HL-60/S4 treated with phorbol 12-myristate 13-acetate at 8.2 ng/mL for 4 days and 3 days (cell line): ENCODE measurements around the gene HES4.

Source experiments
- in situ Hi-C: fragments of 300-500 bp; cut with MboI; formaldehyde crosslinking; loops from 2 replicates; pipeline ENCODE4 v1.15.0; 2022; ENCODE audit warnings: low sequenced_read_pairs

Gene HES4, protein sequence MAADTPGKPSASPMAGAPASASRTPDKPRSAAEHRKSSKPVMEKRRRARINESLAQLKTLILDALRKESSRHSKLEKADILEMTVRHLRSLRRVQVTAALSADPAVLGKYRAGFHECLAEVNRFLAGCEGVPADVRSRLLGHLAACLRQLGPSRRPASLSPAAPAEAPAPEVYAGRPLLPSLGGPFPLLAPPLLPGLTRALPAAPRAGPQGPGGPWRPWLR

DNA sequence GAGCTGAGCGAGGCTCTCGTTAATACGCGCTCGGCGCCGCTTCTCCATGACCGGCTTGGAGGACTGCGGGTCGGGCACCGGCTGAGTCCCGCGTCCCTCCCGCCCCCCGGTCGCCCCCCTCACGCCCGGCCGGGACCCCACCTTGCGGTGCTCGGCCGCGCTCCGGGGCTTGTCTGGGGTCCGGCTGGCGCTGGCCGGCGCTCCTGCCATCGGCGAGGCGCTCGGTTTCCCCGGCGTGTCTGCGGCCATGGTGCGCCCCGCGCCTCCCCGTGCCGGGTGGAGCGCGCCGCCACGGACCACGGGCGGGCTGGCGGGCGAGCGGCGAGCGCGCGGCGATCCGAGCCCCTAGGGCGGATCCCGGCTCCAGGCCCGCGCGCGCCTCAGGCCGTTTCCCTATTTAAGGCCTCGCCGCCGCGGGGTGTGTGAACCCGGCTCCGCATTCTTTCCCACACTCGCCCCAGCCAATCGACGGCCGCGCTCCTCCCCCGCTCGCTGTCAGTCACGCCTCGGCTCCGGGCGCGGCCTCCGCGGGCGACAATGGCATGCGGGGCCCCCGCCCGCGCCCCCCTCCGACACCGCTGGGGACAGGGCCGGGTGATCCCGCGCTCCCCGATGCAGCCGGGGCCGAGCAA lies at the start of gene HES4:
Gene HES4, minus strand, starts transcription at position 373 of the 632 bp plus-strand sequence. Its CDS starts 124 bp downstream, at position 249.
- in situ Hi-C loops: no loop called here

DNA sequence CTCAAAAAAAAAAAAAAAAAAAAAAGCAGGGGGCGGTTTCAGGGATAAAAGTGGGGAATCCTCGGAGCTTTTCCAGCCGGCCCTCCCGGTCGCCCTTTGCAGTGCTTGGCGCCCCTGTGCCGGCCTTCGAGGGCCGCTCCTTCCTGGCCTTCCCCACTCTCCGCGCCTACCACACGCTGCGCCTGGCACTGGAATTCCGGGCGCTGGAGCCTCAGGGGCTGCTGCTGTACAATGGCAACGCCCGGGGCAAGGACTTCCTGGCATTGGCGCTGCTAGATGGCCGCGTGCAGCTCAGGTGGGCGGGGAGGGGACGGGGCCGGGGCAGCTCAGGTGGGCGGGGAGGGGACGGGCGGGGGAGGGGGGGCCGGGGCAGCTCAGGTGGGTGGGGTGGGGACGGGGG lies 48.9 kb upstream of the HES4 start:
- in situ Hi-C loops: no loop called here

DNA sequence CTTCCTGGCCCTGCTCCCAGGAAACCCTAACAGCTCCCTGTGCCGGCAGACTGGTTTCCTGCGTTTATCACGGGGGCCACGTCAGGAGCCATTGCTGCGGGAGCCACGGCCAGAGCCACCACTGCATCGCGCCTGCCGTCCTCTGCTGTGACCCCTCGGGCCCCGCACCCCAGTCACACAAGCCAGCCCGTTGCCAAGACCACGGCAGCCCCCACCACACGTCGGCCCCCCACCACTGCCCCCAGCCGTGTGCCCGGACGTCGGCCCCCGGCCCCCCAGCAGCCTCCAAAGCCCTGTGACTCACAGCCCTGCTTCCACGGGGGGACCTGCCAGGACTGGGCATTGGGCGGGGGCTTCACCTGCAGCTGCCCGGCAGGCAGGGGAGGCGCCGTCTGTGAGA lies 48.1 kb upstream of the HES4 start:
- in situ Hi-C loops: no loop called here

DNA sequence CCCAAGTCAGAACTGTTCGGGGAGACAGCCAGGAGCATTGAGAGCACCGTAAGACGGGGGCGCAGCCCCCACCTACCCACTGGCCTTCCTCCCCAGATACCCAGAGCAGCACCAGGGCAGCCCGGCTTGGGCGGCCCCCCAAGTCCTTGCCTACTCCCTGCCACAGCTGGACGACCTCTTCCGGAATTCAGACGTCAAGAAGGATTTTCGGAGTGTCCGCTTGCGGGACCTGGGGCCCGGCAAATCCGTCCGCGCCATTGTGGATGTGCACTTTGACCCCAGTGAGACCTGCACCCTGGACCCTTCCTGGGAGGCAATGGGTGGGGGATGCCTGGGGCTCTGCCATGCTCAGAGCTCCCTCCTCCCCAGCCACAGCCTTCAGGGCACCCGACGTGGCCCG lies 47.5 kb upstream of the HES4 start:
- in situ Hi-C loops: no loop called here

DNA sequence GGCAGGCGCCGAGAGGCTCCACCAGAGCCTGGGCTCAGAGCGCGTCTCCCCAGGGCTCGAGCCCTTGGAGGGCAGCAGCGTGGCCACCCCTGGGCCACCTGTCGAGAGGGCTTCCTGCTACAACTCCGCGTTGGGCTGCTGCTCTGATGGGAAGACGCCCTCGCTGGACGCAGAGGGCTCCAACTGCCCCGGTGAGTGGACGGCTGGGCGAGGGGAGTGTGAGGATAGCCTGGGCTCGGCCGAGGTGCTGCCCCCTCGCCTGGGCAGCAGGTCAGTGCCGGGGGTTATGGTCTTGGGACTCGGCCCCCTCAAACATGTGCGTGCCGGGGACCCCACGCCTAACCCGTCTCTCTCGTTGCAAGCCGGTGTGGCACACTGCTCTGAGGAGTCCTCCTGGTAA lies 46.9 kb upstream of the HES4 start:
- in situ Hi-C loops: no loop called here

DNA sequence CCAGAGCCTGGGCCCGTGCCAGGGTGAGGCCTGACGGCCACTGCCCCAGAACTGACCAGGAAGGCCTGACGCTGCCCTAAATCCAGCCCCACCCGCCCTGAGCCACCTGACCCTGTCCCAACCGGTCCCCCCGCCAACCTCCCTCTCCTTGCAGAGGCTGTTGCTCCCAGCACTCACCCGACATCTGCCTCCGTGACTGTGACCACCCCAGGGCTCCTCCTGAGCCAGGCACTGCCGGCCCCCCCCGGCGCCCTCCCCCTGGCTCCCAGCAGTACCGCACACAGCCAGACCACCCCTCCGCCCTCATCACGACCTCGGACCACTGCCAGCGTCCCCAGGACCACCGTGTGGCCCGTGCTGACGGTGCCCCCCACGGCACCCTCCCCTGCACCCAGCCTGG lies 46.3 kb upstream of the HES4 start:
- in situ Hi-C loops: no loop called here

DNA sequence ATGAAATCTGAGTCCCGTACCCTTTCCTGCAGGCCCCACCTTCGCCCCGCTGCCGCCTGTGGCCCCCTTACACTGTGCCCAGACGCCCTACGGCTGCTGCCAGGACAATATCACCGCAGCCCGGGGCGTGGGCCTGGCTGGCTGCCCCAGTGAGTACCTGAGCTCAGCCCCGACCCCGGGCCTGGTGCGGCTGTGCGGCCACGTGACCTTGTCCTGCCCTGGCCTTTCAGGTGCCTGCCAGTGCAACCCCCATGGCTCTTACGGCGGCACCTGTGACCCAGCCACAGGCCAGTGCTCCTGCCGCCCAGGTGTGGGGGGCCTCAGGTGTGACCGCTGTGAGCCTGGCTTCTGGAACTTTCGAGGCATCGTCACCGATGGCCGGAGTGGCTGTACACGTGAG lies 45.2 kb upstream of the HES4 start:
- in situ Hi-C loops: no loop called here

DNA sequence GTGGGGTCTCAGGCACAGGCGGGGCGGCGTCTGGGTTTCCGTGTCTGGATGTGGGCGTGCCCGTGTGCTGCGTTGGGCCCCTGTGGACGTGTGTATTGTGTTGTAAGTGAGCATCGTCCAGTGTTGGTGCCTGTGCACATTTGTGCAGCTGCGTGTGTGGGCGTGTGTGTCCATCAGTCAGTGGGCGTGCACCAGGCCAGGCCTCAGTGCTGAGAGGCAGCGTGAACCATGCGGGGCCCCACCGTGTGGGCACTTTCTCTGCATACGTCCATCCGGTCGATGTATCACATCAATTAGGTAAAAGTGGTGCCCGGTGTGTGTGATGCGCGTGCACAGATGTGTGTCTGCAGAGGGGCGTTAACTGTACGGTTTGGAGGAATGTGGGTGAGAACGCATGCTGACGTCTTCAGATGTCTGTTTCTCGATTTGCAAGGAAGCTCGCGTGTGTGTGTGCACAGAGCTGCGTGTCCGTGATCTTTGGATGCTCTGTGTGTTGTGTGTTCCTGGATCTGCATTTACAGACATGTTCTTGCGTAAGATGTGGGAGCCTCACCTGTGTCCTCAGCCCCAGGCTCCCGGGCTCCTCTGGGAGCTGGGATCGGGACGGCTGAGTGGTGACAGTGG lies 44.7 kb upstream of the HES4 start:
- in situ Hi-C loops: no loop called here

DNA sequence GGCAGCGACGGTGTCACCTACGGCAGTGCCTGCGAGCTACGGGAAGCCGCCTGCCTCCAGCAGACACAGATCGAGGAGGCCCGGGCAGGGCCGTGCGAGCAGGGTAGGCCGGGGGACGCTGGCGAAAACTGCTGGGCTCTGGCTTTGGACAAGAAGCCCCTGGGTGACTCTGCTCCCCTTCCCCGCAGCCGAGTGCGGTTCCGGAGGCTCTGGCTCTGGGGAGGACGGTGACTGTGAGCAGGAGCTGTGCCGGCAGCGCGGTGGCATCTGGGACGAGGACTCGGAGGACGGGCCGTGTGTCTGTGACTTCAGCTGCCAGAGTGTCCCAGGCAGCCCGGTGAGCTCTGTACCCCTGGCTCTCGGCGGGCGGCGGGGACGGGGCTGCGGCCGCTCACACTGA lies 44.0 kb upstream of the HES4 start:
- in situ Hi-C loops: no loop called here

DNA sequence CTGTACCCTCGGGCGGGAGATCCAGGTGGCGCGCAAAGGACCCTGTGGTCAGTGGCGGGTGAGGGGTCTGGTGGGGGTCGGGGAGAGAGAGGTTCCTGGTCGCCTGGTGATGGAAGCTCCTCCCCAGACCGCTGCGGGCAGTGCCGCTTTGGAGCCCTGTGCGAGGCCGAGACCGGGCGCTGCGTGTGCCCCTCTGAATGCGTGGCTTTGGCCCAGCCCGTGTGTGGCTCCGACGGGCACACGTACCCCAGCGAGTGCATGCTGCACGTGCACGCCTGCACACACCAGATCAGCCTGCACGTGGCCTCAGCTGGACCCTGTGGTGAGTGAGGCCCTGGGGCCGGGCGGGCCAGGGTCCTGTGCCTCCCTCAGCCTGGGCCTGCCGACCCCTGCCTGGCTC lies 43.5 kb upstream of the HES4 start:
- in situ Hi-C loops: no loop called here

DNA sequence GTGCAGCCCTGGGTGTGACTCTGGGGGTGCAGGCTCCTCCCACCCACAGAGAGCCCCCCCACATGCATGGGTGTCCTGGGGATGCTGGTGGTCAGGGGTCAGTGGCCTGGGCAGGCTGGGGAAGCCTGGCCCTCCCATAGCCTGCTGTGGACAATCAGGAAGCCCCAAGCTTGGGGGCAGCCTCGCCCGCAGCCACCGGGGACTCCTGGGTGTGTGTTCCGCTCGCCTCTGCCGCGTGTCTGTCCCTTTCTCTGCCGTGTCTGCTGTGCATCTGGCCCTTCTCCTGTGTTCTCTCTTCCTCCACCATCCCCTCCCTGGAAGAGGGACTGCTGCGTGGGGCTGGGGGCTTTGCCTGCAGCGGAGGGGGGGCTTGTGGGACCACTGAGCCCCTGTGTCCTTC lies 42.9 kb upstream of the HES4 start:
- in situ Hi-C loops: no loop called here

DNA sequence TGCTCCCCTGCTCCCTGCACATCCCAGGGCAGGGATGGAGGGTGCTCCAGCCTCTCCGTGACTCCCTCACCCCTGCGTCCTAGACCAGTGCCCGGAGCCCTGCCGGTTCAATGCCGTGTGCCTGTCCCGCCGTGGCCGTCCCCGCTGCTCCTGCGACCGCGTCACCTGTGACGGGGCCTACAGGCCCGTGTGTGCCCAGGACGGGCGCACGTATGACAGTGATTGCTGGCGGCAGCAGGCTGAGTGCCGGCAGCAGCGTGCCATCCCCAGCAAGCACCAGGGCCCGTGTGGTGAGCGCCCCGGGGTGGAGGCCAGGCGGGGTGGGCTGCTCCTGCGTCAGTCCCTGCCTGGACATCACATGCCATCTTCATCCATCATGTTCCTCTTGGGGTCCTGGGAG lies 42.0 kb upstream of the HES4 start:
- in situ Hi-C loops: no loop called here

DNA sequence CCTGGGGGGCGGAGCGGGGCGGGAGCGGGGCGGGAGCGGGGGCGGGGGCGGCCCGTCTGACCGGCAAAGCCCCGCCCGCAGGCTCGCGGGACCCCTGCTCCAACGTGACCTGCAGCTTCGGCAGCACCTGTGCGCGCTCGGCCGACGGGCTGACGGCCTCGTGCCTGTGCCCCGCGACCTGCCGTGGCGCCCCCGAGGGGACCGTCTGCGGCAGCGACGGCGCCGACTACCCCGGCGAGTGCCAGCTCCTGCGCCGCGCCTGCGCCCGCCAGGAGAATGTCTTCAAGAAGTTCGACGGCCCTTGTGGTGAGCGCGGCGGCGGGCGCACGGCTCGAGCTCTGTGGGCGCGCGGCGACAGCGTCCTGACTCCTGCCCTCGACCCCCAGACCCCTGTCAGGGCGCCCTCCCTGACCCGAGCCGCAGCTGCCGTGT lies 41.2 kb upstream of the HES4 start:
- in situ Hi-C loops: no loop called here

DNA sequence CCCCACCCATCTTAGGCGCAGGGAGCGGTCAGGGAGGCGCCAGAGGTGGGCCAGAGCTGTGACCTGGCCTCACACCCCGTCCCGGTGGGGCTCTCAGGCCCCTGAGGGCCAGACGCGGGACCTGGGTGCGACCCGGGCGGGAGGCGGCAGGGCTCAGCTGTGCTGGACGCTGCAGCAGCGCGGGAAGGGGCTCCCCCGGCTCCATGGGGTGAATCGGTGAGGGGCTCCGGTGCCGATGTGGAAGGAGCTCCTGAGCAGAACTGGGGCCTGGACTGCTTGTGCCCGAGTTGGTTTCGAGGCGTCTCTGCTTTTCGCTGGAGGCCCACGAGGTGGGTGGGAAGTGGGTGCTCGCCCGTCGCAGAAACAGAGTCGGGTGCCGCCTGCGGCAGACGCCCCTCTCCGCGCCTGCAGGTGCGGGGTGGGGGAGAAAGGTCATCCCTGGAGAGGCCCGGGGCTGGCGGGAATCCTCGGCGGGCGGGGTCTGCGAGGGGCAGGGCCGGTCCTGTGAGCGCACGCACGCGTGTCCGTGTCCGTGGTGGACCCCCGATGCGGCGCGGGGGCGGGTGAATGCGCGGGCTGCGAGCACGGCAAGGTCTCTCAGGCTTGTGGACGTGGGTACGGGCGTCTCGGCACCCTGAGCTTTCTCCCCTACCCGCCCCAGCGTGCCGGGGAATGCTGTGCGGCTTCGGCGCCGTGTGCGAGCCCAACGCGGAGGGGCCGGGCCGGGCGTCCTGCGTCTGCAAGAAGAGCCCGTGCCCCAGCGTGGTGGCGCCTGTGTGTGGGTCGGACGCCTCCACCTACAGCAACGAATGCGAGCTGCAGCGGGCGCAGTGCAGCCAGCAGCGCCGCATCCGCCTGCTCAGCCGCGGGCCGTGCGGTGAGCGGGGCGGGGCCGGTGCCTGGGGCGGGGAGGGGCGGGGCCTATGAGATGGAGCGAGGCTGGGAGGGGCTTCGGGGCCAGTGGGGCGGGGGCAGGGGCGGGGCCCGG lies 40.4 kb upstream of the HES4 start:
- in situ Hi-C loops: no loop called here

DNA sequence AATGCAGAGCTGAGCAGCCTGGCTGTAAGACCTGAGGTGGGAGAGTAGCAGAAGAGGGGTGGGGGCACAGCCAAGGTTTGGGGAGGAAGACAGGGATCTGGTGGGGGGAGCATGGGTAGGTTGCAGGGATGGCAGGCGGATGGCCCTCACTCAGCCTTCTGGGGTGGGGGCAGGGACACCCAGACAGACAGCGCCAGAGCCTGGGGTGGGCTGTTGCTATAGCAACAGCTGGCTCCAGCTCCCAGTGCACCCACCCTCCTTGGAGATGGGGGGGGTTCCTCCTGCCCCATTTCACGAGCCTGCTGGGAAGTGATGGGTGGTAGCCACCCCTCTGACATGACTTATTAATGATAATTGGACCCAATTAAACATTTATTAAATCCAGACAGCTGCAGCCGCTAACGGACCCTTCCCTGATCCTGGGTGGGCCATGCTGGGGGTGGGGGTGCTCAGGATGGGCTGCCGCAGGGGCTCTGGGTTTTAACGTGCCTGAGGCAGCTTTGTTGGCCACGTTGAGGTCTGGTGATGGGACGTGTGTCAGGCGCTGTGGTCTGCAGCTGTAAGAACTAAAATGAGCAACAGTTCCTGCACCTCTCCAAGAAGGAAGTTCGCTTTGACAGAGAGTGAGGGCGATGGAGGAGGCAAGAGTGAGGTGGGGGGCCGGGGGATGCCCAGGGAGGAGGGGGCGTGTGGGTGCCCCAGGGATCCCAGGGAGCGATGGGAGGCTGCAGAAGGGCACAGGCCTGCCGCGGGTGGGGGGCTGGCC lies 39.4 kb upstream of the HES4 start:
- in situ Hi-C loops: no loop called here

DNA sequence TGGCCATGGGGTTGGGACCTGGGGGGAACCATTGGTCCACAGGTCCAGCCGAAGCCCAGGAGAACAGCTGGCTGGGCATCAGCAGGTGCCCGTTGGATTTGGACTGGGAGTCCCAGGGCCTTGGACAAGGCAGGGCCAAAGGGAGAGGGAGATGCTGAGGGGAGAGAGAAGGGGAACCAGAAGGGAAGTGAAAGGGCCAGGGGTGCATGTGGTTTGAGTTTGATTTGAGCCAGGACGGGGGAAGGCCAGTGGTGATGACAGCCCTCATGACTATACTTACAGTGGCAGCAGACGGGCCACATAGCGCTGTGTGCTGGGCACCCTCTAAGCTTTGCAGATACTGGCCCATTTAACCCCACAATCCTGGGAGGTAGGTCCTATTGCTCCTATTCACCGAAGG lies 38.8 kb upstream of the HES4 start:
- in situ Hi-C loops: no loop called here

DNA sequence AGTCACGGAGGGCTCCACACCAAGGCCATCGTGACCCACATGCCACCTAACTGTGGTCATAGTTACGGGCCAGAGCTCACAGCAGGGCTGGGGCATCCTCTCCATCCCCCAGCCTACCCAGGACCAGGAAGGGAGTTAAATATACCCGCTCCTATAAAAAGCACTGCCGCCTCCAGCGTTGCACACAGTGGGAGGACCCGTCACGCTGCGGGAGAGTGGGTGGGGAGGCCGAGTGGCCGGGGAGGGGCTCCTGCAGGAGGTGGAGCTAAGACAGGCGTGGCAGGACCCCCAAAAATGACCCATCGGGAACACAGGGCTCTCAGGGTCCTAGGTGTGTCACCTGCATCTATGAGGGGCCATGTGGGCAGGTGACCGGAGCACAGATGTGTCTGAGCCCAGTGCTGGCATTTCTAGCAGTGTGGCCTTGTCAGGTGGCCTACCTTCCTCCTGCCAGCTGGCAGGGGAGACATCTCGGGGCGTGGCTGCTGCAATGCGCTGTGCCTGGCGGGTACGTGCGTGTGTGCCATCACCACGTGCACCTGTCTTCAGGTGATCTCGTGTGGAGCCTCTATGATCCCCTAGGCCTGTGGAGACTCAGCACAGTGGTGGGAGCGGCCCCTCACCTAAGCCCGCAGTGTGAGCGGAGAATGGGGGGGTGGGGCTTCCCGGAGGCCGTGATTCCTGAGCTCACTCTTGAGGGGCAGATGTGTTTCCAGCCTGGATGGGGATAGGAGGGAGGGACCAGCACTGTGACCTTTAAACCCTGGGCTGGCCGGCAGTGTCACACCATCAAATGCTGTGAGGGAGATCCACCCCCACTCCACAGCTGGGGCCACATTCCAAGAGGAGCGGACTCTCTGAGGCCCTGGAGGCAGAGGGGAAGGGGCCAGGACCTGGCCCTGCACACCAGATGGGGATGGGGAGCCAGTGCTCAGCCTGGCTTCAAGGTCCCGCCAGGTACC lies 37.8 kb upstream of the HES4 start:
- in situ Hi-C loops: no loop called here

DNA sequence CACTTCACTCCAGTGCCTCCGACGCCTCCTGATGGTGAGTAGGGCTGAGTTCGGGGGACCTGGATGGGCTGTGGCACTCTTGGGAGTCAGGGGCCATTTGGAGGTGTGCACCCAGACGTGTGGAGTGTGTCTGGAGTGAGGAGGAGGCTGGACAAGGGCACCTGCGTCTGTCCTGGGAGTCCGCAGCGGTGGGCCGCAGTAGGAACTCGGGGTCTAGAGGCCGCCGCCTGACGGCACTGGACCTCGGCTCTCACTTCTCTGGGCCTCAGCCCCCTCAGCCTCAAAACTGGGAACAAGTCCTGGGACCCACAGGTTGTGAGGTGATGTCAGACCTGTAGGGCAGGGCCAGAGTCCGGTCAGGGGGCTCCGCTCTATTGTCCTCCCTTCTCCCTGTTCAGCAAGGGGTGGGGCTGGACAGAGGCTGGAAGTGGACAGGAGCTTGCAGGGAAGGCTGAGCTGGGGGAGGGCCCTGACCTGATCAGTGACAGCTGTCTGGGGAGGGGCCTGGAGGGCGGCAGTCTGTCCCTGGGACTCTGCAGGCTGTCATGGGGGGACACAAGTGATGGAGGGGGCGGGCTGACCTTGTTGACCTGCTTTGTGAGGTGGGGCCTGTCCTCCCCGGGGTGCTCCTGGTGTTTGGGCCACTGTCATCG lies 35.5 kb upstream of the HES4 start:
- in situ Hi-C loops: no loop called here

DNA sequence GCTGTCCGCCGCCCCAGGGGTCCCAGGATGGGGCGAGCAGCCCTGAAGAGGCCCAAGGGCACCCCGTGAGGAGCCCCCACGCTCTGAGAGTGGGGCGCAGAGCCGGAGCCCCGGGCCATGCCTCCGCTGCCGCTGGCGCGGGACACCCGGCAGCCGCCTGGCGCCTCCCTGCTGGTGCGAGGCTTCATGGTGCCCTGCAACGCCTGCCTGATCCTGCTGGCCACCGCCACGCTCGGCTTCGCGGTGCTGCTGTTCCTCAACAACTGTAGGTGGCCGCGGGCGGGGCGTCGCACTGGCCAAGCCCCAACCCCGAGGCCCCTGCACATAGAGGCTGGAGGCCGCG lies 34.5 kb upstream of the HES4 start:
- in situ Hi-C loops: no loop called here
